NOMO-1 treated with dmso at 0.1 percent for 144 hours (cell line): ENCODE data around the gene CEP152.

Experiments used
- DNase-seq: peaks from one replicate; lab custom pipeline; 2025; ENCODE audit not compliant: unreplicated experiment; lab: John Stamatoyannopoulos, UW

The CEP152 gene

DNA sequence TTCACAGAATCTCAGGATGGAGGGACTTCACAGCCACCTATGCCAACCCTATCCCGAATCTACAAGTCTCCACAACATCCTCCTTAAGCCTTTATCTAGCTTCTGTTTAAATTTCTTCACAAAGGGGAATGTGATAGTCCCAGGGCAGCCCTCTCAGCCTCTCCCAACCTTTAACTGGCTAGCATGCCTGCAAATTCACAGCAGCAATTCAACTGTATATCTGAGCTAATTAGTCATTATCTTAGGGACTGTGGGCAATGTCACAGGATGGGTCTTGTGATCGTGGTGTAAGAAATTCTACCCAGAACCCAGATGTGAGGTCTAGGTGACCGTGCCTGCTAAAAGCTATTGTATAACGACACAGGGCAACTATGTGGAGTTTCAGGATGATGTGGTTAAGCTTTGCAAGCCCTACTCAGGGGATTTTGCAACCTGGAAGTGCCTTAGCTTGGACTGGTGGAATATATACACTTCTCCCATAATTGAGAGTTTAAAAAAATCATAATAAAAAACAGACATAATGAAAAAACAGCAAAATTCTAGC lies 99.8 kb downstream of the CEP152 start:
- DNase-seq = no peak

DNA sequence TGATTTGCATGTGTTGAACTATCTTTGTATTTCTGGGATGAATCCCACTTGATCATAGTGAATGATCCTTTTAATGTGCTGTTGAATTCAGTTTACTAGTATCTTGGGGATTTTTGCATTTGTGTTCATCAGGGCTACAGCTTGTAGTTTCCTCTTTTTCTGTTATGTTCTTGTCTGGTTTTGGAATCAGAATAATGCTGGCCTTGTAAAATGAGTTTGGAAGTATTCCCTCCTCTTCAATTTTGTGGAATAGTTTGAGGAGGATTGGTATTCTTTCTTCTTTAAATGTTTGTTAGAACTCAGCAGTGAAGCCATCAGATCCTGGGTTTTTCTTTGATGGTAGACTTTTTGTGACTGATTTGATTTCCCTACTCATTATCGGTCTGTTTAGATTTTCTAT lies 102.2 kb downstream of the CEP152 start:
- DNase-seq = no peak

DNA sequence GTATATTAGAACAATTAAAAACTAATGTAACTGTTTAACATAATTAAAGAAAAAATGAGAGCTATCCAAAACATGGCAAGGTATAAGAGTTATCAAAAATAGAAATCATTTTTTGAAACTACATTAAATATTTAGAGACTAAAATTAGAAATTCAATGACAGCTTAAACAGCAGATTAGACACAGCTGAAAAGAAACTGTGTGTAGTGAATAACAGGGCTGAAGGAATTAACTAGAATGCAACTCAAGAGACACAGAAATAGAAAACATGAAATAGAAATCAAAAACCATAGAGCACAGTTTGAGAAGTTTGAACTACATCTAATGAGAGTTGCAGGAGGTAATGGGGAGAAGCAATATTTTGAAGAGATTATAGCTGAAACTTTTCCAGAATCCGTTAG lies 105.5 kb downstream of the CEP152 start:
- DNase-seq = no peak

DNA sequence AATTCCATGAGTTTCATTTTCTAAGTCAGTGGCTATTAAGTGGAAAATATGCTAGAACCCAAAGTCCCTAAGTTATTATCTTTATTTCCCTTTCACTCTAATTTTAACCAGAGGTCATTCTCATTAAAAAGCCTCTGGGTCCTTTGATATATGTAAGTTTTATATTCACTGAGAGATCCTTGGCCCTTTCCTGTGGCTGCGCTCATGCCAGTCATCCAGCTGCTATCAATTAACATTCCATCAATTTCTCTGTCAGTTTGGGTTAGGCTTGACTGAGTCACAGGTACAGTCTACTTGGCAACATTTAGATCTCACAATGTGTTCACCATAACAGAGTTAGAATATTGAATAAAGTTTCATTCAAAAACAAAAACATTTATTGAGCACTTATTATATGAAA lies 107.3 kb downstream of the CEP152 start:
- DNase-seq = no peak

DNA sequence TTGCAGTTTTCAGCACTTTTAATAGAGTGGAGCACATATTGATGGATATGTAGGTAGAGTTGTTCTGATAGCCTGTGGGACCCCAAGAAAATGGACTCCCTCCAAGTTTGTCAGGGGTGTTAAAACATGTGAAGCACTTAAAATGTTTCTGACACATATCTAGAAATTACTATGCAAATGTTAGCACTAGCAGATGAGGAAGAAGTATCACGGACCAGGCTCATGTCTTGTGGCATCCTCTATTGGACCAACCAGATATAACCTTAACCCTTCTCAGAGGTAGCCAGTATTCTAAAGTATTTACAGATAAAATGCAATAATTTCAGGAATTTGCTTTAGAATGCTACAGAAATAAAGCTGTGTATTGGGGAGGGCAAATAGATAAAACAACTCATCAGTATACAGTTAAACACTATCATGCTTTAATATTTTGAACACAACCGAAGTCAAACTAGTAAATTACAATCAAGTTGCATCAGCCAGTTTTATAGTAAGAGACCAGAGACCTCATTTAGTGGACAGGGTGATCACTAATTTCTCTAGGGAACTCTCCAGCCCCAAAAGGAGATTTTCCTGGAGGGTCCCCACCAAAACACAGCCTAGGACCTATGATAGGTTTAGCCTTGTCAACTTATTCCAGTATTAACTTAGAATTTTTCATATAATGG lies 108.2 kb downstream of the CEP152 start:
- DNase-seq = no peak

DNA sequence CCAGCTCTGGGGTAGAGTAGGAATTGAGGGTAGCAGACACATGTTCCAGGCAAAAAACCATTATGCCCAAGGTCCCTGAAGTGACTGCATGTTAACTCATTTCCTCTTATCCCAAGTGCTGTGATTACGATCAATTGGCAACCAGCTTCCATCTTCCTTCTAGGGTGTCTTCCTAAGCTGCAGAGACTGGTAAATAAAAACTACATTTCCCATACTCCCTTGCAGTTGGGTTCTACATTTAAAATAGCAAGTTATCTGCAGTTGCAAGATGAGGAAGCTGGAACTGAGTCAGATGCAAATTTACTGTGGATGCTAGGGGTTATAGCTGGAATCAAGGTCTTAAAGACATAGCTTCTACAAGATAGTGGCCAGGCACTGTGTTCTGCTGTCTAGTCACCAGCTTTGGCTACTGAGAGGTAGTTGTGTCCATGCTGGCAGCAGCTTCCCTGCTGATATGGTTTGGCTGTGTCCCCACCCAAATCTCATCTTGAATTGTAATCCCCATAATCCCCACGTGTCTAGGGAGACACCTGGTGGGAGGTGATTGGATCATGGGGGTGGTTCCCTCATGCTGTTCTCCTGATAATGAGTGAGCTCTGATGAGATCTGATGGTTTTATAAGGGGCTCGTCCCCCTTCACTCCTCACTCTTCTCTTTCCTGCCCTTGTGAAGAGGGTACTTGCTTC lies 114.1 kb downstream of the CEP152 start:
- DNase-seq = no peak

DNA sequence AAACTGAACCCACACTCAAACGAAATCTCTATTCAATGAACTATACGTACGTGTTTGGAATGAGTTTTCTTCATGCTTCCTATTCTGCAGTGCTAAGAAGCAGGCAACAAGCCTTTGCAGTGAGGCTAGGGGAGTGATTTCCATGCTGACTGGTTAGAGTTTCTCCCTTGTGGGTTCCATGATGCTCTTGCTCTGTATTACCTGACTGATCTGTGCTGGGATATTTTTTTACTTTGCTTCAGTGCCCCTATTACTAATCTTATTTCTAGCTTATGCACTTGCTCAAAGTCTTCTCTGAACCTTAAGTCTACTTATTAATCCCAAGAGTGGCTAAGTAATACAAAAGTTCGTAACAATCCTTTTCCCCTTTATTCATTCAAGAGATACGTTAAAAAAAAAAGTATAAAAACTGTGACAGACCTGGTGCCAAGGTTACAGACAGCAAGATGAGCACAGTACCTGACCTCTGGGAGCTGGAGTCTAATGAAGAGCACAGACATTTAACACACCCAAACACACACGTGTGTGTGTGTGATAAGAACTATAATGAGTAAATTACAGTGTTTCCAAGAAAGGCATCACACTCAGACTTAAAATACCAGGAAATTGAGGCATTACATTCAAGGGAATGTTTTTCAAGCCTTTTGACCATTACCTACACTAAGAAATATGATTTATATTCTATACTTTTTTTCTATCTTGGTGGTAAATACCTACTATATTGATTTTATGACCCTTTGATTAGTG lies 114.9 kb downstream of the CEP152 start:
- DNase-seq = no peak

DNA sequence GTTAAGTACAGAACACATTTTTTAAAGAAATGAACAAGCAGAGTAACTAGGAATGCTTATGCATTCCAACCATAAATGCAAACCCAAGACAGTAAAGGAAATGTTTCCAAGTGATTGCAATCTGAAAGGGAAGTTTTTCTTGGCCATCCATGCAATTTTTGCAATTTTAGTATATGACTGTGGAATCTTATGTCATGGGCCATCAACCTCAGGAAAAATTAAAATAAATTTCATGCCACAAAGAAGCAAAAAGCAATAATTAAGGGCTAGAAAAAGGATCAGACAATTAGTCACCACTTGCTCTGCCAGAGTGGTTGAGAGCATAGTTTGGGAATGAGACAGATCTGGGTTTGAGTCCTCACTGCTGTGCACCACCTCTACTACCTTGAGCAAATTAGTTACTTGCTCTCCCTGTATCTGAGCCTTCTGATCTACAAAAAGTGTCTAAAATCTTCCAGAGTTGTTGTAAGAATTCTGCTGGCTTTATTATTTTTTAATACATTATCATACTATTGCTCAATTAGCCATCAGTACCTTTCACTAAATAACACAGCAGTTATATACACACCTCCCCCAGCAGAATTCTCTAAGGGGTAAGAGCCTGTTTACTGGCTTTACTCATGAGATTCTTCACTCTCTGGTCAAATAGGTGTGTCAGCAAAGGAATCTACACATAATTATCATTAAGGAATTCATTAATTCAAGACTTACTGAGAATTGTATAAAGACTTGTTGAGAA lies 115.6 kb downstream of the CEP152 start:
- no peak for DNase-seq

DNA sequence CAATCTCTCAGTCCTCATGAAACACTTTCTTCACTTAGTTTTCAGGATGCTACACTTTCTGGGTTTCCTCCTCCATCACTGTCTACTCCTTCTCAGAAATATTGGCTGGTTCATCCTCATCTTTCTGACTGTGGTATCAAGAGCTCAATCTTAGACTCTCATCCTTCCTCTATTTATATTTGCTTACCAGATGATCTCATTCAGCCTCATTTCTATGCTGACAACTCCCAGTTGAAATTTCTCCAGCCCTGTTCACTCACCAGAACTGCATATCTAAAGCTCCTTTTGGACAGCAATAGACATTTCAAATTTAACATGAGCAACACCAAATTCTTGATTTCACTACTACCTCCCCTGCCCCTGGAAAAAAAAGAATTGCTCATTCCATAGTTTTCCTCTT lies 117.4 kb downstream of the CEP152 start:
- DNase-seq = no peak

DNA sequence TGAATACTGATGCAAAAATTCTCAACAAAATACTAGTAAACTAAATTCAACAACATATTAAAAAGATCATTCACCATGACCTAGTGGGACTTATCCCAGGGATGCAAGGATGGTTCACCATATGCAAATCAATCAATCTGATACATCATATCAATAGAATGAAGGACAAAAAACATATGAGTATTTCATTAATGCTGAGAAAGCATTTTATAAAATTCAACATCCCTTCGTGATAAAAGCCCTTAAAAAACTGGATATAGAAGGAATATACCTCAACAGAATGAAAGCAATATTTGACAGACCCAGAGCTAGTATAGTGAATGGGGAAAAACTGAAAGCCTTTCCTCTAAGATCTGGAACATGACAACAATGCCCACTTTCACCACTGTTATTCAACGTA lies 122.4 kb downstream of the CEP152 start:
- DNase-seq = no peak
